Gastrocnemius medialis (tissue), 4 donors: ENCODE results near the gene HOXB2. TPM values are rescaled to one million over a fixed set of nuclear protein-coding genes. Genes with fewer than 3 reads are reported as not detected.
"Not testable (repeated sequence)": the region's sequence is repeated elsewhere in the genome, so short reads cannot be mapped to it uniquely, and the experiment has no call there.

Experiments
- ATAC-seq, 2 donors: fragments of 150-250 bp; one replicate each; pipeline ENCODE4 v1.9.1; 2016
- DNase-seq, 2 donors: peaks; one replicate each; pipeline ENCODE4 v3.0.0-alpha.2; 2019
- H3K27ac ChIP-seq, 4 donors: fragments of 200-600 bp; sonication (generic); 1 replicate in 1 of 4; 2 replicates in 3 of 4; pipeline ENCODE4 v1.5.1; 2016 to 2018; ENCODE audit warnings: mild to moderate bottlenecking in 2 of 4, moderate library complexity in 1 of 4
- H3K27me3 ChIP-seq, 3 donors: fragments of 200-600 bp; sonication (generic) in 2 of 3; 1 replicate in 1 of 3; 2 replicates in 2 of 3; pipeline versions ENCODE4 v1.5.1 to v1.6.0; 2016 to 2019; ENCODE audit warnings: mild to moderate bottlenecking in 1 of 3, moderate library complexity in 1 of 3
- H3K36me3 ChIP-seq, 2 donors: fragments of 200-600 bp; sonication (generic) in 1 of 2; one replicate each; pipeline ENCODE4 v1.5.1; 2017 to 2018
- H3K4me1 ChIP-seq, 2 donors: fragments of 200-600 bp; sonication (generic) in 1 of 2; one replicate each; pipeline ENCODE4 v1.5.1; 2016 to 2017; ENCODE audit warnings: mild to moderate bottlenecking in 2 of 2
- H3K4me3 ChIP-seq, 4 donors: fragments of 200-600 bp; sonication (generic) in 3 of 4; 1 replicate in 1 of 4; 2 replicates in 3 of 4; pipeline ENCODE4 v1.5.1; 2016 to 2019; ENCODE audit warnings: mild to moderate bottlenecking in 2 of 4
- H3K9me3 ChIP-seq, 3 donors: fragments of 200-600 bp; sonication (generic) in 2 of 3; 1 replicate in 1 of 3; 2 replicates in 2 of 3; pipeline ENCODE4 v1.5.1; 2016 to 2019
- CTCF ChIP-seq, 5 experiments: fragments of 450-650 bp in 3 of 5; fragments of 200-600 bp in 2 of 5; sonication (generic) in 2 of 5; IDR thresholded peaks in 4 of 5; conservative IDR thresholded peaks in 1 of 5; 1 replicate in 4 of 5; 2 replicates in 1 of 5; pipeline ENCODE4 v1.5.1; 2016 to 2019; ENCODE audit warnings: antibody characterized with exemption in 5 of 5, mild to moderate bottlenecking in 3 of 5, moderate library complexity in 3 of 5
- POLR2A ChIP-seq, 2 donors: fragments of 450-650 bp; IDR thresholded peaks; one replicate each; pipeline ENCODE4 v1.6.1; 2017; ENCODE audit warnings: antibody characterized with exemption in 2 of 2, mild to moderate bottlenecking in 2 of 2, moderate library complexity in 2 of 2
- in situ Hi-C, 4 donors: fragments of 200-750 bp; cut with MboI; loops; one replicate each; pipeline versions ENCODE4 v1.15.0 to v1.8.0; 2017; ENCODE audit warnings: low sequenced_read_pairs in 4 of 4
- intact Hi-C: fragments of 100-400 bp; cut with DNase I; formaldehyde crosslinking; loops from one replicate; pipeline ENCODE4 v1.15.1; 2023; ENCODE audit warnings: low total_unique reads
- total RNA-seq, 4 donors: library from RNA; depleted of rRNA; stranded (reverse); fragments of >200 nt; gene quantifications; one replicate each; pipeline versions ENCODE4 v1.1.0 to v1.2.3, GENCODE V29; 2016

HOXB2 gene
- total RNA-seq, 4 donors from 2014 or later: 4.1 to 22.1 (median 10.4) TPM

GRCh38 chr17:48510761-48511604 lies 33.9 kb downstream of the HOXB2 start:
- Histone ChIP-seq H3K9me3 (no peaks in the 10 kb centered on the region), H3K4me3 (no peak overlapping the region), H3K27me3 (peaks cover 13 to 40% (median 35%) of the 10 kb centered on the region in 3 donors), H3K36me3 (no peaks in the 10 kb centered on the region), H3K4me1 (no peaks in the 10 kb centered on the region), H3K27ac (no peak overlapping the region)
- intact Hi-C loops (no loop called here), in situ Hi-C loops (no loop called here)
- no peak for DNase-seq
- TF ChIP-seq POLR2A (IDR thresholded peaks at IDR 0.05): no peak
- no peak for TF ChIP-seq CTCF (IDR thresholded peaks at IDR 0.05 in 4 of 5, conservative IDR thresholded peaks at IDR 0.05 in 1 of 5)
- no peak for ATAC-seq

GRCh38 chr17:48510381-48510760 lies 34.5 kb downstream of the HOXB2 start:
- TF ChIP-seq CTCF (IDR thresholded peaks at IDR 0.05 in 4 of 5, conservative IDR thresholded peaks at IDR 0.05 in 1 of 5): no peak
- no peak for TF ChIP-seq POLR2A (IDR thresholded peaks at IDR 0.05)
- H3K4me1 ChIP-seq: no peaks in the 10 kb centered on the region
- DNase-seq (no peak), ATAC-seq (no peak)
- in situ Hi-C loops (no loop called here), intact Hi-C loops (no loop called here)
- no peak overlapping the region for H3K27ac ChIP-seq
- H3K36me3 ChIP-seq: no peaks in the 10 kb centered on the region
- H3K4me3 ChIP-seq: no peak overlapping the region
- H3K9me3 ChIP-seq: no peaks in the 10 kb centered on the region
- H3K27me3 ChIP-seq: peaks cover 13 to 36% (median 29%) of the 10 kb centered on the region in 3 donors

- intact Hi-C loops: not testable (repeated sequence)
Measured at GRCh38 chr17:48509708-48510107, 35.2 kb downstream of the HOXB2 start.

GRCh38 chr17:48506246-48506645 lies 38.7 kb downstream of the HOXB2 start:
- intact Hi-C loops: no loop called here
- Histone ChIP-seq H3K36me3 (no peaks in the 10 kb centered on the region), H3K27me3 (peaks cover 6 to 17% (median 7%) of the 10 kb centered on the region in 3 donors), H3K9me3 (no peaks in the 10 kb centered on the region), H3K4me1 (no peaks in the 10 kb centered on the region), H3K27ac (no peak overlapping the region), H3K4me3 (no peak overlapping the region)
- ATAC-seq (no peak), DNase-seq (no peak)
- in situ Hi-C loops: no loop called here
- no peak for TF ChIP-seq POLR2A (IDR thresholded peaks at IDR 0.05)
- TF ChIP-seq CTCF (IDR thresholded peaks at IDR 0.05 in 4 of 5, conservative IDR thresholded peaks at IDR 0.05 in 1 of 5): no peak

More at GRCh38 chr17:48509708-48510107, 35.2 kb downstream of the HOXB2 start:
- in situ Hi-C loops, ATAC-seq, H3K9me3 ChIP-seq, H3K27ac ChIP-seq, H3K4me1 ChIP-seq, H3K36me3 ChIP-seq, DNase-seq, H3K4me3 ChIP-seq: not testable (repeated sequence)
- H3K27me3 ChIP-seq: peaks cover 10 to 29% (median 23%) of the 10 kb centered on the region in 3 donors

- Histone ChIP-seq H3K4me3 (no peak overlapping the region), H3K27ac (no peak overlapping the region), H3K36me3 (no peaks in the 10 kb centered on the region), H3K27me3 (peaks cover 6 to 17% (median 7%) of the 10 kb centered on the region in 3 donors), H3K9me3 (no peaks in the 10 kb centered on the region), H3K4me1 (no peaks in the 10 kb centered on the region)
- intact Hi-C loops: no loop called here
- ATAC-seq (no peak), DNase-seq (no peak)
- TF ChIP-seq POLR2A (IDR thresholded peaks at IDR 0.05) (no peak), CTCF (IDR thresholded peaks at IDR 0.05 in 4 of 5, conservative IDR thresholded peaks at IDR 0.05 in 1 of 5) (no peak)
- in situ Hi-C loops: no loop called here
Measured at GRCh38 chr17:48505788-48506187, 39.1 kb downstream of the HOXB2 start.
